ENCODE data around the gene EPHB1. TPM values are rescaled to one million over a fixed set of nuclear protein-coding genes. Genes with fewer than 3 reads are reported as not detected.

EPHB1 gene
- total RNA-seq, 1 donor, result 0.36 TPM

DNA sequence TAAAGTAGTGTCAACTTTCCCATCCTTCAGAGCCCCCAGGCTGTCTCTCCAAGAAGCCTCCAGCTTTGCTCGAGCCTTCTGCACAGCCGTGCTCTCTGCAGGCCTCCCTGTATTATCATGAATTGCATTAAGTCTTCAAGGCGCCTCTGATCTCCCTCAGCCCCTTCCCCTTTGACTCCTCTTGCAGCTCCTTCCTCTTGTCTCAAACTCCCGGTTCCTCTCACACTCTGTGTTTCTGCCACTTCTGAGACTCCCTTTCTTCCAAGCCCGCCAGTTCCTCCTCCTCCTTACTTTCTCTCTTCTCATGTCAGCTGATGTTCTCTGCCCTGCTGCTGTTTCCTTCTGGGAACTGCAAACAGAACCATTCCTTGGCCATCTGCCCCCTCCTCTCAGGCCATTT is 418.8 kb downstream of the EPHB1 start:
- no peaks in the 10 kb centered on the region for H3K79me2 ChIP-seq (ENCODE audit: insufficient read depth, low read length)
- no peaks in the 10 kb centered on the region for H3K36me3 ChIP-seq (ENCODE audit: insufficient read depth, low read length)
- TF ChIP-seq, protein P1, sequence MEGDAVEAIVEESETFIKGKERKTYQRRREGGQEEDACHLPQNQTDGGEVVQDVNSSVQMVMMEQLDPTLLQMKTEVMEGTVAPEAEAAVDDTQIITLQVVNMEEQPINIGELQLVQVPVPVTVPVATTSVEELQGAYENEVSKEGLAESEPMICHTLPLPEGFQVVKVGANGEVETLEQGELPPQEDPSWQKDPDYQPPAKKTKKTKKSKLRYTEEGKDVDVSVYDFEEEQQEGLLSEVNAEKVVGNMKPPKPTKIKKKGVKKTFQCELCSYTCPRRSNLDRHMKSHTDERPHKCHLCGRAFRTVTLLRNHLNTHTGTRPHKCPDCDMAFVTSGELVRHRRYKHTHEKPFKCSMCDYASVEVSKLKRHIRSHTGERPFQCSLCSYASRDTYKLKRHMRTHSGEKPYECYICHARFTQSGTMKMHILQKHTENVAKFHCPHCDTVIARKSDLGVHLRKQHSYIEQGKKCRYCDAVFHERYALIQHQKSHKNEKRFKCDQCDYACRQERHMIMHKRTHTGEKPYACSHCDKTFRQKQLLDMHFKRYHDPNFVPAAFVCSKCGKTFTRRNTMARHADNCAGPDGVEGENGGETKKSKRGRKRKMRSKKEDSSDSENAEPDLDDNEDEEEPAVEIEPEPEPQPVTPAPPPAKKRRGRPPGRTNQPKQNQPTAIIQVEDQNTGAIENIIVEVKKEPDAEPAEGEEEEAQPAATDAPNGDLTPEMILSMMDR (IDR thresholded peaks at IDR 0.05; ENCODE audit: extremely low read depth, low read depth, low read length), result no peak
- no peaks in the 10 kb centered on the region for H3K27me3 ChIP-seq (ENCODE audit: insufficient read depth, low read length)
- no peak overlapping the region for H2AFZ ChIP-seq (ENCODE audit: low read length)
- no peaks in the 10 kb centered on the region for H4K20me1 ChIP-seq (ENCODE audit: insufficient read depth, low read length)
- no peak overlapping the region for H3K4me2 ChIP-seq (ENCODE audit: insufficient read depth, low read length)
- H3K27ac ChIP-seq (ENCODE audit: low read depth, low read length), result no peak overlapping the region
- no peaks in the 10 kb centered on the region for H3K9me3 ChIP-seq (ENCODE audit: low read depth, low read length)
- DNase-seq (ENCODE audit: insufficient read length, low spot score, missing footprints), result peak; percentile 10
- H3K4me1 ChIP-seq (ENCODE audit: insufficient read depth, low read length), result no peaks in the 10 kb centered on the region
- H3K4me3 ChIP-seq (ENCODE audit: insufficient read depth, low read length), result no peak overlapping the region

DNA sequence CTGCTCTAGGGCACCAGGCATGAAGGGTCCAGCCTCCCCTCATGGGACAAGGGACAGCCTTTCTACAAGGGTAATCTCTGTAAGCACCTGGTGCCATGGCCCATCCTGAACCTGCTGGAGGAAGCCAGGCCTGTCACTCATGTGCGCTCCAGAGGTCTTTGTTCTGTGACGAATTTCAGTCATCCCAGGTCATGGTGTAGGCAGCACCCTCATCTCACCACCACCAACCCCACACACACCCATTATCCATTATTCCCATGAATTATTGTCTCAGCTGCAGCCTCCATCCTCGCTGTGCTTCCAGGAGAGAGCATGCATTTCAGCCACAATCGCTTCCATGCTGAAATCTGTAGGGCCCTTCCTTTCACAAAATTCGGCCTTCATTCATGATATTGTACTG is 419.3 kb downstream of the EPHB1 start:
- DNase-seq (ENCODE audit: insufficient read length, low spot score, missing footprints), result no peak
- no peaks in the 10 kb centered on the region for H3K4me1 ChIP-seq (ENCODE audit: insufficient read depth, low read length)
- no peak overlapping the region for H3K4me3 ChIP-seq (ENCODE audit: insufficient read depth, low read length)
- H3K27me3 ChIP-seq (ENCODE audit: insufficient read depth, low read length), result no peaks in the 10 kb centered on the region
- TF ChIP-seq, protein P1 (IDR thresholded peaks at IDR 0.05; ENCODE audit: extremely low read depth, low read depth, low read length), result no peak
- no peaks in the 10 kb centered on the region for H4K20me1 ChIP-seq (ENCODE audit: insufficient read depth, low read length)
- no peaks in the 10 kb centered on the region for H3K79me2 ChIP-seq (ENCODE audit: insufficient read depth, low read length)
- no peaks in the 10 kb centered on the region for H3K9me3 ChIP-seq (ENCODE audit: low read depth, low read length)
- H3K27ac ChIP-seq (ENCODE audit: low read depth, low read length), result no peak overlapping the region
- H3K36me3 ChIP-seq (ENCODE audit: insufficient read depth, low read length), result no peaks in the 10 kb centered on the region
- no peak overlapping the region for H3K4me2 ChIP-seq (ENCODE audit: insufficient read depth, low read length)
- H2AFZ ChIP-seq (ENCODE audit: low read length), result no peak overlapping the region

DNA sequence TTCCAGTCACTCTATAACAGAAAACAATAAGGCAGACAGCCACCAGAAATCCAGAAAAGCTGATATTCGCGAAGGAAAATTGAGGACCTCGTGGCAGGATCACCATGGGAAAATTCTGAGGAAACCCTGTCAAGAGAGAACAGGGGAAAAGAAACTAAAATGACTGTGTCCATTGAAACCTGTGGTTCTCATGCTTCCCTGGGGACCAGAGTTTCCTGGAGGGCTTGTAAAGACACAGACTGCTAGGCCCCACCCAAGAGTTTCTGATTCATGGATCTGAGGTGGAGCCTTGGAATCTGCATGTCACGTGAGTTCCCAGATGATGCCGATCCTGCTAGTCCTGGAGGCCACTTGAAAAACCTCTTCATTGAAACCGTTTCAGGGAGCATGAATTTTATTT is 420.5 kb downstream of the EPHB1 start:
- Histone ChIP-seq H2AFZ (ENCODE audit: low read length) (no peak overlapping the region), H4K20me1 (ENCODE audit: insufficient read depth, low read length) (no peaks in the 10 kb centered on the region), H3K27ac (ENCODE audit: low read depth, low read length) (no peak overlapping the region), H3K4me1 (ENCODE audit: insufficient read depth, low read length) (no peaks in the 10 kb centered on the region), H3K27me3 (ENCODE audit: insufficient read depth, low read length) (no peaks in the 10 kb centered on the region), H3K4me3 (ENCODE audit: insufficient read depth, low read length) (no peak overlapping the region), H3K79me2 (ENCODE audit: insufficient read depth, low read length) (no peaks in the 10 kb centered on the region), H3K9me3 (ENCODE audit: low read depth, low read length) (no peaks in the 10 kb centered on the region), H3K36me3 (ENCODE audit: insufficient read depth, low read length) (no peaks in the 10 kb centered on the region), H3K4me2 (ENCODE audit: insufficient read depth, low read length) (no peak overlapping the region)
- TF ChIP-seq, protein P1 (IDR thresholded peaks at IDR 0.05; ENCODE audit: extremely low read depth, low read depth, low read length), result no peak
- no peak for DNase-seq (ENCODE audit: insufficient read length, low spot score, missing footprints)

DNA sequence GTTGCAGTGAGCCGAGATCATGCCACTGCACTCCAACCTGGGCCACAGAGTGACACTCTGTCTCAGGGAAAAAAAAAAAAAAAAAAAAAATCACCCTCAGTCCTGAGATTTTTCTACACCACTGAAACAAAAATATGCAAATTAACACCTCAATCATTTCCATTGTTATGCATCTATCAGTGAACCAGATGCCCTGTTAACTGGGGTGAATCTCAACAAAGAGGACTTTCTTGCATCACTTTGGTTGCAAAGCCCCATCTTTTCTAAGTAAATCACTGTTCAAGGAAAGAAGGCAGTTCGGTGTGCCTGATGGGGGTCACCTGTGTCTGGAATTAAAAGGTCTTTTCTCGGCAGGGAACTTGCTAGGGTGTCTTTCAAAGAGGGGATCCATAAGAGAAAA is 421.6 kb downstream of the EPHB1 start:
- no peak overlapping the region for H3K4me2 ChIP-seq (ENCODE audit: insufficient read depth, low read length)
- TF ChIP-seq, protein P1 (IDR thresholded peaks at IDR 0.05; ENCODE audit: extremely low read depth, low read depth, low read length), result no peak
- DNase-seq (ENCODE audit: insufficient read length, low spot score, missing footprints), result no peak
- no peak overlapping the region for H2AFZ ChIP-seq (ENCODE audit: low read length)
- H3K4me3 ChIP-seq (ENCODE audit: insufficient read depth, low read length), result no peak overlapping the region
- no peaks in the 10 kb centered on the region for H3K9me3 ChIP-seq (ENCODE audit: low read depth, low read length)
- H3K36me3 ChIP-seq (ENCODE audit: insufficient read depth, low read length), result no peaks in the 10 kb centered on the region
- H4K20me1 ChIP-seq (ENCODE audit: insufficient read depth, low read length), result no peaks in the 10 kb centered on the region
- H3K27me3 ChIP-seq (ENCODE audit: insufficient read depth, low read length), result no peaks in the 10 kb centered on the region
- H3K4me1 ChIP-seq (ENCODE audit: insufficient read depth, low read length), result no peaks in the 10 kb centered on the region
- no peak overlapping the region for H3K27ac ChIP-seq (ENCODE audit: low read depth, low read length)
- no peaks in the 10 kb centered on the region for H3K79me2 ChIP-seq (ENCODE audit: insufficient read depth, low read length)

All from osteoblast (primary cell).